ENCODE data around the gene ARMC2. TPM values are rescaled to one million over a fixed set of nuclear protein-coding genes. Genes with fewer than 3 reads are reported as not detected.

The ARMC2 gene
- total RNA-seq (1 to 10 TPM; 5.2 to 5.7 TPM), total RNA-seq (0.88 to 11.0 (median 4.4) reads per million in 172 experiments)
- polyA plus RNA-seq (2013, experiment 1 of 2), result 6.9 TPM
- 6.7 TPM for polyA plus RNA-seq (2013, experiment 2 of 2)

GRCh38 chr6:108848116-108848868 is at the start of gene ARMC2:
ARMC2 (plus strand) TSS chr6:108848422; CDS start chr6:108854268, 5,846 bp downstream.
- peak; percentile 78 for ATAC-seq (ENCODE audit: poor library complexity)
- POLR2A ChIA-PET, result interaction anchor here (0.7 to 2.0 kb wide), 18 partner anchors 9 to 588 kb away, joined by 3 to 26 read pairs (median 4); partner anchors contain the start of genes CD164, CEP57L1, SESN1 and SNX3
- Mint-ChIP-seq H3K9me3 (no peaks in the 10 kb centered on the region), H3K27ac (peak within 1 kb of the TSS; percentile 88), H3K4me3 (peak within 1 kb of the TSS; percentile 92), H3K36me3 (ENCODE audit: low read depth) (no peaks in the 10 kb centered on the region), H3K4me1 (ENCODE audit: low read depth) (peaks cover 35% of the 10 kb centered on the region), H3K27me3 (no peaks in the 10 kb centered on the region)
- intact Hi-C loops (cut with DNase I, micrococcal nuclease), result loop anchor here in 1 of 2 experiments (1.0 to 10.0 kb wide), 5 partner anchors 164 to 773 kb away; partner anchors contain the start of genes OSTM1, SESN1 and ZBTB24
- no peak for TF ChIP-seq CTCF (IDR thresholded peaks at IDR 0.05)
- peak; percentile 69 to 94 (median 80) for DNase-seq
- Histone ChIP-seq H3K36me3 (ENCODE audit: insufficient read depth, low read length) (no peaks in the 10 kb centered on the region), H3K4me3 (ENCODE audit: low read length) (peak within 1 kb of the TSS; percentile 67), H3K4me1 (ENCODE audit: insufficient read depth, low read length) (peaks cover 16% of the 10 kb centered on the region), H3K27me3 (ENCODE audit: control insufficient read depth in 1 of 2, insufficient read depth in 2 of 2, low read length in 2 of 2) (no peaks in the 10 kb centered on the region), H3K9me3 (ENCODE audit: control insufficient read depth in 1 of 2, insufficient read depth in 1 of 2, low read length in 2 of 2) (no peaks in the 10 kb centered on the region), H3K27ac (ENCODE audit: low read depth in 1 of 2, low read length in 2 of 2) (peak within 1 kb of the TSS; percentile 54 to 61)
- CTCF ChIA-PET, result interaction anchor here (0.9 to 1.0 kb wide), 2 partner anchors 12 to 225 kb away, joined by 3 to 6 read pairs; no protein-coding TSS in a partner anchor

- ATAC-seq (ENCODE audit: poor library complexity), result peak; percentile 95
- CTCF ChIA-PET, result no interaction called here
- TF ChIP-seq CTCF (IDR thresholded peaks at IDR 0.05), result no peak
- no peaks in the 10 kb centered on the region for H3K36me3 ChIP-seq (ENCODE audit: insufficient read depth, low read length)
- peak; percentile 21 to 80 (median 41) for DNase-seq
- peaks cover 23% of the 10 kb centered on the region for H3K4me1 Mint-ChIP-seq (ENCODE audit: low read depth)
- no peaks in the 10 kb centered on the region for H3K36me3 Mint-ChIP-seq (ENCODE audit: low read depth)
- peak overlapping the region; percentile 6 for H3K4me3 ChIP-seq (ENCODE audit: low read length)
- no peaks in the 10 kb centered on the region for H3K27me3 ChIP-seq (ENCODE audit: control insufficient read depth in 1 of 2, insufficient read depth in 2 of 2, low read length in 2 of 2)
- intact Hi-C loops (cut with DNase I, micrococcal nuclease), result no loop called here
- H3K27ac ChIP-seq (ENCODE audit: low read depth in 1 of 2, low read length in 2 of 2), result peak overlapping the region in 1 of 2 donors; percentile 37
- H3K27me3 Mint-ChIP-seq, result no peaks in the 10 kb centered on the region
- no peaks in the 10 kb centered on the region for H3K9me3 Mint-ChIP-seq
- POLR2A ChIA-PET, result interaction anchor here (0.8 to 2.6 kb wide), 4 partner anchors 12 to 538 kb away, joined by 3 to 16 read pairs (median 8); partner anchors contain the start of gene SNX3
- H3K9me3 ChIP-seq (ENCODE audit: control insufficient read depth in 1 of 2, insufficient read depth in 1 of 2, low read length in 2 of 2), result no peaks in the 10 kb centered on the region
- H3K4me3 Mint-ChIP-seq, result peak overlapping the region; percentile 78
- H3K4me1 ChIP-seq (ENCODE audit: insufficient read depth, low read length), result peaks cover 19% of the 10 kb centered on the region
- peak overlapping the region; percentile 61 for H3K27ac Mint-ChIP-seq
Measured at GRCh38 chr6:108798670-108799353, 49.4 kb upstream of the ARMC2 start.

GRCh38 chr6:108799354-108799717 is 48.9 kb upstream of the ARMC2 start:
- ChIA-PET CTCF (no interaction called here), POLR2A (interaction anchor here (2.2 kb wide), 1 partner anchor 538 kb away, joined by 9 read pairs; the partner anchor contains the start of gene SNX3)
- Mint-ChIP-seq H3K9me3 (no peaks in the 10 kb centered on the region), H3K27ac (no peak overlapping the region), H3K4me3 (no peak overlapping the region), H3K36me3 (ENCODE audit: low read depth) (no peaks in the 10 kb centered on the region), H3K4me1 (ENCODE audit: low read depth) (peaks cover 23% of the 10 kb centered on the region), H3K27me3 (no peaks in the 10 kb centered on the region)
- Histone ChIP-seq H3K9me3 (ENCODE audit: control insufficient read depth in 1 of 2, insufficient read depth in 1 of 2, low read length in 2 of 2) (no peaks in the 10 kb centered on the region), H3K27me3 (ENCODE audit: control insufficient read depth in 1 of 2, insufficient read depth in 2 of 2, low read length in 2 of 2) (no peaks in the 10 kb centered on the region), H3K4me1 (ENCODE audit: insufficient read depth, low read length) (peaks cover 19% of the 10 kb centered on the region), H3K36me3 (ENCODE audit: insufficient read depth, low read length) (no peaks in the 10 kb centered on the region), H3K4me3 (ENCODE audit: low read length) (no peak overlapping the region), H3K27ac (ENCODE audit: low read depth in 1 of 2, low read length in 2 of 2) (no peak overlapping the region)
- ATAC-seq (ENCODE audit: poor library complexity), result no peak
- intact Hi-C loops (cut with DNase I, micrococcal nuclease), result no loop called here
- no peak for TF ChIP-seq CTCF (IDR thresholded peaks at IDR 0.05)
- no peak for DNase-seq
